LNCaP clone FGC (cell line): ENCODE data around the gene CHRFAM7A.
"Not testable (repeated sequence)": the region's sequence is repeated elsewhere in the genome, so short reads cannot be mapped to it uniquely, and the experiment has no call there.

ENCODE experiments used
- DNase-seq: peaks from one replicate; pipeline ENCODE4 v3.0.0-alpha.2; 2011; ENCODE audit warnings: low read depth
- H3K4me3 ChIP-seq: 2 replicates; pipeline ENCODE4 v1.5.1; 2011; ENCODE audit warnings: mild to moderate bottlenecking, low read depth, low read length, control low read depth
- TF ChIP-seq, protein P1 (sequence below): IDR thresholded peaks from 2 replicates; pipeline ENCODE4 v1.5.1; 2012; ENCODE audit warnings: mild to moderate bottlenecking; ENCODE audit not compliant: control insufficient read depth, insufficient read depth; ENCODE audit errors: extremely low read depth

The CHRFAM7A gene

DNA sequence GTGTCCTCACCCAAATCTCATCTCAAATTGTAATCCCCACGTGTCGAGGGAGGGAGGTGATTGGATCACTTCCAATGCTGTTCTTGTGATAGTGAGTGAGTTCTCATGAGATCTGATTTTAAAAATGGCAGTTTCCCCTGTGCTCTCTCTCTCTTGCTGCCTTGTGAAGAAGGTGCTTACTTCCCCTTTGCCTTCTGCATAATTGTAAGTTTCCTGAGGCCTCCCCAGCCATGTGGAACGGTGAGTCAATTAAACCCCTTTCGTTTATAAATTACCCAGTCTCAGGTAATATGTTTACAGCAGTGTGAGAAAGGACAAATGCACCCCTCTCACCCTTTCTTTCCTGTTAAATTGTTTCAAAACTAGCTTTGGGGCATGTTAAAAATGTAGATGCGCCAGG is 59.2 kb downstream of the CHRFAM7A start:
- DNase-seq, H3K4me3 ChIP-seq: not testable (repeated sequence)

DNA sequence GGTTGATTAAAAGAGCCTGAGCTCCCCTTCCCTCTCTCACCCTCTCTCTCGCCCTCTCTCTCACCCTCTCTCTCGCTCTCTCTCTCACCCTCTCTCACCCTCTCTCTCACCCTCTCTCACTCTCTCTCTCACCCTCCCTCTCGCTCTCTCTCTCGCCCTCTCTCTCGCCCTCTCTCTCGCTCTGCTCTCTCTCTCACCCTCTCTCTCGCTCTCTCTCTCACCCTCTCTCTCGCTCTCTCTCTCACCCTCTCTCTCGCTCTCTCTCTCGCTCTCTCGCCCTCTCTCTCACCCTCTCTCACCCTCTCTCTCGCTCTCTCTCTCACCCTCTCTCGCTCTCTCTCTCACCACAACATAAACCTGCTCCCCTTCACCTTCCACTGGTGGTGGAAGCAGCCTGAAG is 67.2 kb downstream of the CHRFAM7A start:
- not testable (repeated sequence) for DNase-seq, H3K4me3 ChIP-seq
- TF ChIP-seq, protein P1, sequence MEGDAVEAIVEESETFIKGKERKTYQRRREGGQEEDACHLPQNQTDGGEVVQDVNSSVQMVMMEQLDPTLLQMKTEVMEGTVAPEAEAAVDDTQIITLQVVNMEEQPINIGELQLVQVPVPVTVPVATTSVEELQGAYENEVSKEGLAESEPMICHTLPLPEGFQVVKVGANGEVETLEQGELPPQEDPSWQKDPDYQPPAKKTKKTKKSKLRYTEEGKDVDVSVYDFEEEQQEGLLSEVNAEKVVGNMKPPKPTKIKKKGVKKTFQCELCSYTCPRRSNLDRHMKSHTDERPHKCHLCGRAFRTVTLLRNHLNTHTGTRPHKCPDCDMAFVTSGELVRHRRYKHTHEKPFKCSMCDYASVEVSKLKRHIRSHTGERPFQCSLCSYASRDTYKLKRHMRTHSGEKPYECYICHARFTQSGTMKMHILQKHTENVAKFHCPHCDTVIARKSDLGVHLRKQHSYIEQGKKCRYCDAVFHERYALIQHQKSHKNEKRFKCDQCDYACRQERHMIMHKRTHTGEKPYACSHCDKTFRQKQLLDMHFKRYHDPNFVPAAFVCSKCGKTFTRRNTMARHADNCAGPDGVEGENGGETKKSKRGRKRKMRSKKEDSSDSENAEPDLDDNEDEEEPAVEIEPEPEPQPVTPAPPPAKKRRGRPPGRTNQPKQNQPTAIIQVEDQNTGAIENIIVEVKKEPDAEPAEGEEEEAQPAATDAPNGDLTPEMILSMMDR: peak; percentile 19

DNA sequence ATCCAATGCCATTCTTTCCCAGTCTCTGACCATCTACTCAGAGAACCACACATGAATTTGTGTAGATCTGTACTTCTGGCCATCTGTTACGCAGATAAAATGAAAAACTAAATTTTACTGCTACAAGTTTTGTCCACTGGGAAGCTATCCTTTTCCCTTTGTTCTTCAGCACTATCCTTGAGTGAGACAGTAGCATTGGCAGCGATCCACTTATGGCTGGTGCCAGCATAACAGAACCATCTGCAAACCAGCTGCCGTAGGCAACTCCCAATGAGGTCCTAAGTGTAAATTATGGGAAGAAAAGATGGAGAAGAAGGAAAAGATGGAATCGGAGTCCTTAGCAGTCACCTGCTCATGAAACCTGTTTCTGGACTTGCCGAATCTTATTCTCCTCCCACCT is 72.3 kb downstream of the CHRFAM7A start:
- DNase-seq, H3K4me3 ChIP-seq: not testable (repeated sequence)

DNA sequence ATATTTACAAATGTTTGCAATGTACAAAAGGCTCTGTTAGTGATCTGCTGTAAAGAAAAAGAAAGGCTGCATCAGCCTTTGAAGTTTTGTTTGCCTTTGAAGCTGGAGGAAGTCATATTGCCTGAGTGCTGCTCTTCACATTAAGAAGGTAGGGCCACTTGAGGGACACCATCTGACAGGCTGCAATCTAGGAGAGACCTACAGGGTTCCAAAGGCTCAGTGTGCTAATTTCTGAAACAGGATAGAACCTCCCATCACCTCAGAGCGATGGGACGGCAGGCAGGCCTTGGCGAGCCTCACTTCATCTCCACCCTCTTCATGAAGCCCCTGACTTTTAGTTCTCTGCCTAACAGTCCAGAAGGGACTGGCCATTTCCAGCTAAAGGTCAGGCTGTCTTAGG is 77.6 kb downstream of the CHRFAM7A start:
- DNase-seq, H3K4me3 ChIP-seq: not testable (repeated sequence)

DNA sequence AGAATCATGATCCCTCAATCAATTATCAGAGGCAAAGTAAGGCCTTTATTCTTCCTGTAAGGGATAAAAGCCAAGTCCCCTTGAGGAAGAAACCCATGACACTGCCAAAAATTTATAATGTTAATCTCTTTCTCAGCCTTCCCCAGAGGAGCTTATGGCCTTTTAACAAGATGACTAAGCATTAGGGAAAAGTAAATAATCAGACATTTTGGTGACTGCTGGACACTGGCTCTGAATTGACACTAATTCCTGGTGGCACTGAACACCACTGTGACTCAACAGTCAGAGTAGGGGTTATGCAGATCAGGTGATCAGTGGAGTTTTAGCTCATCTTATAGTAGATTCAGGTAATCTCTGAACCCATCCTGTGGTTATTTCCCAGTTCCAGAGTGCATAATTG is 82.8 kb downstream of the CHRFAM7A start:
- not testable (repeated sequence) for DNase-seq, H3K4me3 ChIP-seq
